ENCODE data around the gene COL1A2. TPM values are rescaled to one million over a fixed set of nuclear protein-coding genes. Genes with fewer than 3 reads are reported as not detected.

Gene COL1A2
- total RNA-seq, 1 experiment from 2014 or later: 42.1 TPM

DNA sequence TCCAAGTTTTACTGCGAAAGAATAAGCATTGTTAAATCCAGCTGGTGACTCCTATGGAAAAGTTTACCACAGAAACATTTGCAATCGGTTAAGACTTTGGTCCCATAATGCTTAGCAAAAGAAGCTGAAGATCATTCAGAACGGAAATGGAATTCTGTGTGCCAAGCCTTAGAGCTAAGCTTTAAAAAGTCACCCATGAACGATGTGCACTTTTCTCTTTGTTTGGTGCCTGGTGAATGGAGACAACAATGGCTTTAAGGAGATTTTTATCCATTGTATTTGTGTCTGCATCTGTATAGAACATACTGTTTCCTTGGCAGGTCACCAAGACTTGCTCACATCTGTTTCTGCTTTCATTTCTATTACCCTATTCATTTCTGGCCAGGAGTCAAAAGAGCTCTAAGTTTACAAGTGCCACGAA, 26.3 kb upstream of the COL1A2 start:
- Histone ChIP-seq H3K9me3 (ENCODE audit: control insufficient read depth, low read depth, low read length) (no peaks in the 10 kb centered on the region), H3K23ac (ENCODE audit: insufficient read length, low read depth, low read length) (no peak overlapping the region), H3K4ac (ENCODE audit: low read depth, low read length) (no peak overlapping the region), H3K23me2 (ENCODE audit: insufficient read length, low read depth, low read length, poor library complexity, severe bottlenecking) (no peaks in the 10 kb centered on the region), H3K56ac (ENCODE audit: insufficient read length, low read depth, low read length) (no peak overlapping the region), H3K27me3 (ENCODE audit: insufficient read depth, low read length) (no peaks in the 10 kb centered on the region), H3K4me1 (ENCODE audit: insufficient read depth, low read length) (no peaks in the 10 kb centered on the region), H4K5ac (ENCODE audit: insufficient read length, low read depth, low read length) (no peak overlapping the region), H2BK12ac (ENCODE audit: insufficient read length, low read depth, low read length) (no peak overlapping the region), H4K20me1 (ENCODE audit: control insufficient read depth, insufficient read depth, insufficient read length) (no peaks in the 10 kb centered on the region), H3T11ph (ENCODE audit: low read length) (no peak overlapping the region), H3K79me2 (ENCODE audit: insufficient read depth, low read length) (0 out of 2 replicates have a peak, but pooled peaks cover 1% of the 10 kb centered on the region), H3K79me1 (ENCODE audit: insufficient read depth, low read depth, low read length, poor library complexity, severe bottlenecking) (no peaks in the 10 kb centered on the region), H2AK5ac (ENCODE audit: insufficient read length, low read length) (no peak overlapping the region), H4K8ac (replicated peaks; ENCODE audit: insufficient read length, low read depth, low read length) (no peak overlapping the region), H3K4me2 (ENCODE audit: insufficient read depth, insufficient read length, low read length) (no peak overlapping the region), H2BK120ac (ENCODE audit: low read depth, low read length, poor library complexity, severe bottlenecking) (no peak overlapping the region), H2BK20ac (ENCODE audit: low read depth, low read length, poor library complexity, severe bottlenecking) (no peak overlapping the region), H3K18ac (ENCODE audit: insufficient read length, low read depth, low read length) (no peak overlapping the region), H2BK5ac (ENCODE audit: insufficient read length, low read length) (no peak overlapping the region), H3K27ac (ENCODE audit: insufficient read length, low read depth, low read length) (no peak overlapping the region), H3K9ac (ENCODE audit: extremely low read depth, insufficient read length, low read length) (no peak overlapping the region), H4K91ac (ENCODE audit: insufficient read length, low read depth, low read length) (no peak overlapping the region), H2BK15ac (ENCODE audit: low read depth, low read length) (no peak overlapping the region), H2AFZ (ENCODE audit: low read length) (no peak overlapping the region), H3K14ac (ENCODE audit: insufficient read depth, low read length) (no peak overlapping the region)
- Mint-ChIP-seq H3K27ac (no peak overlapping the region), H3K4me3 (no peak overlapping the region), H3K9me3 (no peaks in the 10 kb centered on the region; a peak in 1 of 5 replicates), H3K36me3 (ENCODE audit: insufficient read depth in 1 of 3, low read depth in 3 of 3) (no peaks in the 10 kb centered on the region; a peak in 1 of 7 replicates), H3K4me1 (peaks cover 11 to 13% of the 10 kb centered on the region in 2 experiments), H3K27me3 (ENCODE audit: low read depth) (no peaks in the 10 kb centered on the region)
- no CpG with 5 or more reads among the region's 5 CpGs for WGBS (ENCODE audit: extremely low coverage, insufficient read length, low lambda C conversion rate)
- DNase-seq: no peak
- TF ChIP-seq, protein P1, sequence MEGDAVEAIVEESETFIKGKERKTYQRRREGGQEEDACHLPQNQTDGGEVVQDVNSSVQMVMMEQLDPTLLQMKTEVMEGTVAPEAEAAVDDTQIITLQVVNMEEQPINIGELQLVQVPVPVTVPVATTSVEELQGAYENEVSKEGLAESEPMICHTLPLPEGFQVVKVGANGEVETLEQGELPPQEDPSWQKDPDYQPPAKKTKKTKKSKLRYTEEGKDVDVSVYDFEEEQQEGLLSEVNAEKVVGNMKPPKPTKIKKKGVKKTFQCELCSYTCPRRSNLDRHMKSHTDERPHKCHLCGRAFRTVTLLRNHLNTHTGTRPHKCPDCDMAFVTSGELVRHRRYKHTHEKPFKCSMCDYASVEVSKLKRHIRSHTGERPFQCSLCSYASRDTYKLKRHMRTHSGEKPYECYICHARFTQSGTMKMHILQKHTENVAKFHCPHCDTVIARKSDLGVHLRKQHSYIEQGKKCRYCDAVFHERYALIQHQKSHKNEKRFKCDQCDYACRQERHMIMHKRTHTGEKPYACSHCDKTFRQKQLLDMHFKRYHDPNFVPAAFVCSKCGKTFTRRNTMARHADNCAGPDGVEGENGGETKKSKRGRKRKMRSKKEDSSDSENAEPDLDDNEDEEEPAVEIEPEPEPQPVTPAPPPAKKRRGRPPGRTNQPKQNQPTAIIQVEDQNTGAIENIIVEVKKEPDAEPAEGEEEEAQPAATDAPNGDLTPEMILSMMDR (conservative IDR thresholded peaks at IDR 0.05): no peak

Data from H9 (cell line).